ENCODE measurements around the gene STAB2.

- no peak for TF ChIP-seq POLR2A (IDR thresholded peaks at IDR 0.05; ENCODE audit: control extremely low read depth in 1 of 2, low read depth in 2 of 2, low read length in 2 of 2)
- TF ChIP-seq, protein P1, sequence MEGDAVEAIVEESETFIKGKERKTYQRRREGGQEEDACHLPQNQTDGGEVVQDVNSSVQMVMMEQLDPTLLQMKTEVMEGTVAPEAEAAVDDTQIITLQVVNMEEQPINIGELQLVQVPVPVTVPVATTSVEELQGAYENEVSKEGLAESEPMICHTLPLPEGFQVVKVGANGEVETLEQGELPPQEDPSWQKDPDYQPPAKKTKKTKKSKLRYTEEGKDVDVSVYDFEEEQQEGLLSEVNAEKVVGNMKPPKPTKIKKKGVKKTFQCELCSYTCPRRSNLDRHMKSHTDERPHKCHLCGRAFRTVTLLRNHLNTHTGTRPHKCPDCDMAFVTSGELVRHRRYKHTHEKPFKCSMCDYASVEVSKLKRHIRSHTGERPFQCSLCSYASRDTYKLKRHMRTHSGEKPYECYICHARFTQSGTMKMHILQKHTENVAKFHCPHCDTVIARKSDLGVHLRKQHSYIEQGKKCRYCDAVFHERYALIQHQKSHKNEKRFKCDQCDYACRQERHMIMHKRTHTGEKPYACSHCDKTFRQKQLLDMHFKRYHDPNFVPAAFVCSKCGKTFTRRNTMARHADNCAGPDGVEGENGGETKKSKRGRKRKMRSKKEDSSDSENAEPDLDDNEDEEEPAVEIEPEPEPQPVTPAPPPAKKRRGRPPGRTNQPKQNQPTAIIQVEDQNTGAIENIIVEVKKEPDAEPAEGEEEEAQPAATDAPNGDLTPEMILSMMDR (IDR thresholded peaks at IDR 0.05; ENCODE audit: control extremely low read depth in 1 of 3, insufficient read depth in 1 of 3, low read depth in 1 of 3, low read length in 3 of 3), result peak in 2 of 3 experiments; percentile 13 to 46; a peak in 3 of 4 replicates
- TF ChIP-seq POLR2AphosphoS5 (IDR thresholded peaks at IDR 0.05; ENCODE audit: low read depth, low read length), result no peak
- TF ChIP-seq MAFK (IDR thresholded peaks at IDR 0.05; ENCODE audit: low read depth, low read length), result no peak
- TF ChIP-seq SAP30 (IDR thresholded peaks at IDR 0.05; ENCODE audit: insufficient read depth, insufficient replicate concordance, low read length), result no peak
- no peak for TF ChIP-seq EZH2 (IDR thresholded peaks at IDR 0.05; ENCODE audit: low read depth, low read length, severe bottlenecking)
- TF ChIP-seq BRCA1 (IDR thresholded peaks at IDR 0.05; ENCODE audit: low read depth, low read length), result no peak
- no peak for TF ChIP-seq CREB1 (IDR thresholded peaks at IDR 0.05)
Observed at GRCh38 chr12:103751171-103751570, 164.1 kb downstream of the STAB2 start.
